ENCODE data around the gene C9orf152.

The C9orf152 gene

DNA sequence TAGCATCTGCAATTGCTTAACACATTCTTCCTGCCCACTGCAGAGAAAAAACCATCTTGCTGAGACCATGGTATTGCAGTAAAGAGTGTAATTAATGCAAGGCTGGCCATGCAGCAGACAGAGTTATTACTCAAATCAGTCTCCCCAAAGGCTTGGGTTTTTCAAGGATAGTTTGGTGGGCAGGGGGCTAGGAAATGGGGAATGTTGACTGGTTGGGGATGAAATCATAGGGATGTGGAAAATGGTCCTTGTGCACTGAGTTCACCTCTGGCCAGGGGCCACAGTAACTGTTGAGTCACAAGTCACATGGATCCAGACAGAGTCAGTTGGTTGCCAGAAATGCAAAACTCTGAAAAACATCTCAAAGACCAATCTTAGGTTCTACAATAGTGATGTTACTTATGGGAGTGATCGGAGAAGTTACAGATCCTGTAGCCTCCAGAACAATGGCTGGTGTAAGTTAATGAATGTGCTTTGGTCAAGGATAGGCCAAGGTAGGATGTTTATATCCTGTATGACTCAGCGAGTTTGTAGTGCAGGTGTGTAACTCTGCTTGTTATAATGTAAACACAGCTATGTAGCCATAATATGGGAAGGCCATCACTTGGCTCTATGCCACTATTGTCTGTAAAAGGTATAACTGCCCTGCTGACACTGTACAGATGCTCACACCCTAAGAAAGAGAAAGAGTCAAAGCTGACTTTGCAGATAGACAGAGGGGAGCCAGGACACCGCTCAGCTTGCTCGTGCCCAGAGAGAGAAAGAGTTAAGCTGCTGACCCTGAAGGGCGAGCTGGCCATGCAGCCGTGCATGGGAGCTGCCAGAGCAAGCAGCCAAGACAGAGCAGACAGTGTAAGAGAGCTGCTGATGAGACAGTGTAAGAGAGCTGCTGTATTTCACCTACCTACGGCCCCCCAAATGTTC, 27.2 kb downstream of the C9orf152 start:
- no peak for DNase-seq (ENCODE audit: low spot score)

DNA sequence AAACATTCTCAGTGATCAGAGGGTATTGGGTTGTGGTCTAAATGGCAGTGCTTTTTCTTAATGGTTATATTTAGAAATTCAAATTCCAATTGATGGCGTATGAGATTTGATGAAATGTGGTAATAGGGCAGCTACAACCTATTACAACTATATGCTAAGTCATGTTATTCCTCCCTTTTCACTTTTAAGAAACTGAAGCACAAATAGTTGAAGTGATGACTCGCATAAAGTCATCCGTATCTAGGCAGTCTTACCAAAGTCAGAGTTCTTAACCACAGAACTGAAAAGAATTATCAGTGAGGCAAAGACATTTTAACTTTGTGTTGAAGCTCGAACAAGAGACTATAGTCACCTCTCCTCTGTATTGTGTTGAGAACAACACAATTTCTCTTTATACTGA, 28.2 kb downstream of the C9orf152 start:
- no peak for DNase-seq (ENCODE audit: low spot score)

DNA sequence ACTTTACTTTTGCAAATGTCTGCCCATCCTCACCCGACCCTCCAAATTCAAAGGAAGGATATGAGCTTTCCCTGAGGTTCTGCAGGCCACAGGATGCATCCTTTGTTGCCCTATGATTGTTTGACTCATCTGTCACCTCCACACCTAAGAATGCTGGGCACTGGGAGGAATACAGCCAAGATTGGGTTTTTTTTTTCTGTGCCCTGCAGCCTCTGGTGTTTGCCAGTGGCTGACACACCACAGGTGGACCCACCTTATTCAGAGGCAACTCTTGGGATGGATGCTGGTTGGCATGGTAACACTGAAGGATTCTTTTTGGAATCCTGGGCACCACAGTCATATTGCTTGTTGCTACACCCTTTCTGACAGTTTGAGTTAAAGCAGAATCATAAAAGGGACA, 29.7 kb downstream of the C9orf152 start:
- DNase-seq (ENCODE audit: low spot score), result no peak

DNA sequence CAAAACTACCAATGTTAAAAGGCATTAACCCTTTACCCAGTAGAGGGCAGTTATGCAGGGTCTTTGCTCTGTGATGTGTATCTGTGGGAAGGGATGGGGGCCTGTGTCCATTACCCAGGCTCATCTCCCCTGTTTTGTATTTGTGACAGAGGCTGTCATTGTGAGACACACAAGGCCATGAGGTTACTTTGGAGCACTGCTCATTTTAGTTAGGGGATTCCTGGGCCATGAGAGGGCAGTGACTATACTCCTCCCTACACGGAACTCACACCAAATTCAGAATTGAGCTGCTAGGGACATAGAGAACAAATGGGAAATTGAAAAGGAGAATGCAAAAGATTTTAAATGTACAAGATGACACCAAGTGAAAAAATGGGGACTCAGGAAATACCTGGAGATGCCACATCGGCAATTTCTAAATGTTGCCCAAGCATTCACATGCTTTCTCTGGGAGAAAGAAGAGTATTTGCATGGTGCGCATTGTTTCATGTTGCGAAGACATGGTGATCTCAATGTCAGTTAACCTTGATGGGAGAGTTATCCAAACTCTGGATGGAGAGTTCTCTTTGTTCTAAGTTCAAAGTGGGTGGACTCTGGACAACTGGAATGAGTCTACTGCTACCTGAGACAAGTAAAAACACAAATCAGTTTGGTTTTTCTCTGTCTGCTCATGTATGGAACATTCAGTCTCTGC, 32.5 kb downstream of the C9orf152 start:
- DNase-seq (ENCODE audit: low spot score), result no peak

DNA sequence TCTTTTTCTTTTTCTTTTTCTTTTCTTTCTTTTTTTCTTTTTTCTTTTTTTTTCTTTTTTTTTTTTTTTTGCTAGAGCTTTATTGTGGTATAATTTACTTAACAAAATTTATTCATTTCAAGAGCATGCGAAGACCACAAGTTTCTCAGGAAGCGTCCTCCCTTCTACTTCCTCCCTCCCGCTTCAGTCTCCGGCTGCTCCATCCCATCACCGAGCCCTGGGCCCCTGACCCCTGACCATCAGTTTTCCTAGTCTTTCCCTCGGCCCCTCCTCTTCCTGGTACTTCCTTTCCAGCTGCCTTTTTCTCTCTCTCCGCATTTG, 34.7 kb downstream of the C9orf152 start:
- no peak for DNase-seq (ENCODE audit: low spot score)

DNA sequence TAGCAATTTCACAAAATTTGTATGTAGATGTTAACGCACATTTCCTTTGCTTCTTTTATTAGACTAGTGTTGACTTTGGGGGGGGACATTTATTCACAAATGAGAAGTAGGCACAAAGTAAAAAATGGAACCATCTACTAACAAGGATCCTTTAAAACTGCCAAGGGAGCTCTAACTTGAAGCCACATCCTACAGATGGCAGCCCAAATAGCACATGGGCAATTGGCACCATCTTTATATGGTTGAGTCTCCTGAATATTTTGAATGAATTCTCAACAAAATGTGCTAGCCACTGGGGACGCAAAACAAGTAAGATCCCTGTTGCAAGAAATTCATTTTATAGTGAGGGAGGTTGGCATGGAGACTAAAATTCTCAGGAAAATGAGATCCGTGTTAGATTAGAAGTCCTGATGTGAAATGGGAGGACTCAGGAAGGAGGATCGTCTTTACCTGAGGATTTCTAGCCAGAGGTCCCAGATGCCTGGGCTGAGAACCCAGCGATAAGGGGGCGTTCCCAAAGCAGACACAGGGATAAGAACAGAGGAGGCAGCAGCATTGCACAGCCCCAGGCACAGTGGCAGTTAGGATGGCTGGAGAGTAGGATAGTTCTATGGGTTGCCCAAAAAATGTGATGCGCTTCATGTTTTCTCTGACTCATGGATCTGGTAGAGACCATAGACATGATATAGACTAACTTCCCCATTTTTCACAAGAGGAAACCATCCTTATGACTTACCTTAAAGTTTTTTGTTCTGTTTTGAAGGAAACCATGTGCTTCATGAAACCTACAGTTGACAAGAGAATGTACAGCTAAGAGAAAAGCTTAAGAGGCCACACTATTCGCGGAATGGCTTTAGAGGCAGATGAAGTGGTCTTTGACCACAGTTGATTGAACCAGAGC, 37.4 kb downstream of the C9orf152 start:
- no peak for DNase-seq (ENCODE audit: low spot score)

DNA sequence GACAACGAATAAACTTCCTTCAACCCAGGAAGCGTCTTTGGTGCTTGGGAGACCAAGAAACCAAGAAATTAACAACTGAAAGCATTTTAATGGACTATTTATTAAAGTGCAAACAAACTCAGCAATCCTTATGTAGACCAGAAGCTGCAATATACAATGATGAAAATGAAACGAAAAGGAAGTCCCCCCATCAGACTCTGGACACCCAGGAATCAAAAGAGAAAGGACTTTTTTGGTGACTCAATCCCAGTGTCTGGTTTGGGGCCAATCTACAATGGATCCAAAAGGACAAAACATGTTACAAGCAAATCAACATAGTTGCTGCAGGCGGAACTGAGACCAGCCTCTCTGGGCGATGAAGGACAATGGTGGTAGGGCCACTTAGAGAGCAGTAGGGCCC, 39.5 kb downstream of the C9orf152 start:
- DNase-seq (ENCODE audit: low spot score), result no peak

DNA sequence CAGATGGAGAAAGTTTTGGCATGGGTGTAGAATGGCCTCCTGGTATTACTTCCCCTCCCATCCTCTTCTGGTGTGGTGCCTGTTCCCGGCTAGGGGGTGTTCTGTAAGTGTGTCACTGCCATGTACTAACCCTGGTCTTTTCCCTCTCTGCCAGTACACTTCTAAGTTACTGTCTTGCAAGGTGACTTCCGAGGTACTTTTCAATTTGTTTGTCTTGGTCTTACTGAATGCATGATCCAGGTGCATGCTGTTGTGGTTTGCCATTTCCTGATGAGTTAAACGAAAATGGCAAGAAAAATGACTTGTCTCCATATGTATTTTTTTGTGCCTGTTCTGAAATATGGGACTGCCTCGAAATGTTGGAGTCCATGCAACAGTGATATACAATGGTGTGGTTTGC, 46.0 kb downstream of the C9orf152 start:
- no peak for DNase-seq (ENCODE audit: low spot score)

DNA sequence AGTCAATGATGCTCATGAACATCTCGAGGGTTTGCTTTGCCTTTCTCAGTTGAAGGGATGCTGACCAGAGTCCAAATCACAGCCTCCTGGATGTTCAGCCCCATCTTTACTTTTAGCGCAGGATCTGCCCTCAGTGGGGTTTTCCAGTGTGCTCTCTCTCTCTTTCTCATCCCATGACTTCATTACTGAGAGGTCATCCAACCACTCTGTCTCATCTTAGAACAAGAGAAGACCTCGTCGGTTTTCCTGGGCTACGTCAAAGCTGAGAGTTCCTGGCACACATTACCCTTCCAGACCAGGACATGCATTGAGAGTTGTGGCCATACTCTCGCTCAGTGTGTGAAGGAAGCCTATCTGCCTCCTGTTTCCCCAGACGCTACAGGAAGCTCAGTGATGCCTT, 47.3 kb downstream of the C9orf152 start:
- no peak for DNase-seq (ENCODE audit: low spot score)

DNA sequence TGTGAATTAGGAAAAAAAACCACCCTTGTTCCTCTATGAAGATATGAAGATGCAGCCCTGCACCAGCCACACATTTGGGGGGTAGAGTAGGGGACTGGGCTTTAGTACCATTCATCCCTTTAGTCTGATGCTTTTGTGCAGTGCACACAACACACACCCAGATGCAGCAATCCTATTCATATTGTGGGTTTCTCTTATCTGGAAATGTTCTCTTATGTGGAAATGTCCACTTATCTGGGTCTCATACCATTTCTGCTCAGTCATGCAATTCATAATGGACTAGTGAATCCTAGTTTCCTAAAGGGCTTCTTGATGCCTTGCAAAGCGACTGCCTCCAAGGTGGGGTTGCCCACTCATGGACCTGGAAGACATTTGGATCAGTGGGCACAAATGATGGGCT, 47.8 kb downstream of the C9orf152 start:
- DNase-seq (ENCODE audit: low spot score), result no peak

DNA sequence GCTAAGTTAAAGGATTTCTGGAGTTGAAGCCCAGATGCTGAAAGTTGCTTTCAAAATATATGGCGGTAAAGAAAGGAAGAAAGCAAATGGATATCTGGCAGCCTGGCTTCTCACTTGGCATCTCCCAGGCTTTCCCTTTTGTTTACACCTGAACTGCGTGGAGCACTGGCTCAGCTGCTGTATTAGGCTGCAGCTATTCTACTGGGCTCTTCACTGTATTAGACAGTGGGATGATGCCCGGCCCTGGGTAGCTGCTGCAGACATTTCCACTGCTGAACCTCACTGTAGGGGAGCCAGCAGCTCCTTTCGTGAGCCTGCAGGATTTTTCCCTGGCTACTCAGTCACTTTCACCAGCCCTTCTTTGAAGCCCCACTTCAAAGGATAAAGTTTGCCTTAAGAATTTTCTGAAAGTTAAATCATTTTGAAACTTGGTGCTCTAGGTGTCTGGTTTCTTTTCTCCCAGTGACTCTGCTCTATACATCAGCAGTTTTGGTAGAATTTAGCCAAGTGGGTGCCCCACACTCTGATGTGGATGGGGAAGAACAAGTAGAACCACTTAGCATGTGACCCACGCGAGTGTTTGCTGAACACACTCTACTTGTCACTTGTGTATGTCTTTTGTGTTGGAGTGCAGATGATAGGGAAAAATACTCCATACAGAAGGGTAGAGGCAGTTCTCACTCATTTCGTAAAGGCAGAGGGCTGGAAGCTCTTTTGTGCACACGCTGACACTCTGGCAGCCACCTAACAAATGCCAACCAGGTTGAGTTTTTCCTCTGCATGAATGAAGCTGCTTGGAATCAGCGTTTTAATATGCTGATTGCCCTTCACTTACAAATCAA, 49.9 kb downstream of the C9orf152 start:
- no peak for DNase-seq (ENCODE audit: low spot score)

DNA sequence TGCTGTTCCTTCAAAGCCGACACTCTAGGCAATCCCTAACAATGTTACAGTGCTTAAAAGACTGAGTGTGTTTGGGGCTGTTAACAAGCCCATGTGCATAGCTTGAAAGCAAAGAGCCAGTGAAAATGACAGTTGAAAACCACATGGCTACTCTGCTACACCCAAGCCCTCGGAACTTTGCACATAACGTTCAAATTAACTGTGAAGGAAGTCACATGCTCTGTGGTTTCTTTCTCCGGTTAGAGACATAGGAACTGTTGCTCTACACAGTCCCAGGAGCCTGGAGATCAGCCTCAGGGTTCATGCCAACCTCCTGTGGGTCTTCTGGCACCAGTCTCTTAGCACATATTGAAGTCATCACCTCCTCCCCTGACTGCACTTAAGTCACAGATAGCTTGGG, 51.1 kb downstream of the C9orf152 start:
- DNase-seq (ENCODE audit: low spot score), result no peak

DNA sequence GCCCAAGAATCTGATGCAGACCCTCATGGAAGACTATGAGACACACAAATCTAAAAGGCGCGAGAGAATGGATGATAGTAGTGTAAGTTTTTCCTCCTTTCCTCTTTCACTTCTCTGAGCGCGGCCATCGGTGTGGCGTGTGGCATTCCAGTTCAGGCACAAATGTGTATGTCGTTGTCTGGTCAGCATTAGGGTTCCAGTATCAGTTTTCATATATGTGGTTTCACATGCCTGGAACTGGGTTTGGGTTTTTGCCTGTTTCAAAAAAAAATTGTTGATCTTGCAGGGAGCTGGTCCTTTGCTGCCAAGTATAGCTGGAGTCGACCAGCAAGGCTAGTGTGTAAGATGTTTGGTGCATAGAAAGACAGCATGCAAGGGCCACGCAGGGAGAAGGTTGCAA, 51.5 kb downstream of the C9orf152 start:
- no peak for DNase-seq (ENCODE audit: low spot score)

DNA sequence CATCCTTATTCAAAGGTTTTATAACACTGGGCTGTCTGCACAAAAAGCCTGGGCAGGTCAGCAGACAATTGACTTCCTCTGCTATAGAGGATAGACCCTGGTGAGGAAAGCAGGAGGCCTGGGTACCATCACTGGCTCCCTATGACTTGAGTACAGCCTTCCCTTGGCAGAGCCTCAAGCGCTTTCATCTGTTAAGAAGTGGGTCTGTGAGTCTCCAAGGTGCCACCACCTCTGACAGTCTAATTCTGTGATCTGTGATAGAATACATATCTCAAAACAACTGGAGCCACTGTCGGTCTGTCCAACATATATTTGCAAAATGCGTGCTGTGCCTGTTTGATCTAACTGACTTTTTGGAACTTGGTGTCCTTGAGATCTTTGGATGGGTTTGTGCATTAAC, 52.2 kb downstream of the C9orf152 start:
- no peak for DNase-seq (ENCODE audit: low spot score)

DNA sequence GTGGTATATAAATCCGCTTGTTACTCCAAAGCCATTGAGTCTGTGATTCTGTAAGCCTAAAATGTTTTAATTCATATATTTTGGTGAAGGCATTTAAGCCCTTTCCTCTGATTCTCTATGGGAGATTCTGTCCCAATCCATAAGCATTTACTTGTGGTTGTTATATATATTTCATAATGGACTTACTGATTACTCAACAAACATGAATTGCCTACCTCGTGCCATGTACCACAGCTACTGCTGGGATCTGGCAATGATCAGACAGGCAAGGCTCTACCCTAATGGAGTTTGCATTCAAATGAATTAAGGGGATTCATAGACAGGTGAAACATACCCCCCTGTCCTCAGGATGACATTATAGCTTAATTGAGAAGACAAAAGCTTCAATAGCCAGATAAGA, 54.5 kb downstream of the C9orf152 start:
- no peak for DNase-seq (ENCODE audit: low spot score)

DNA sequence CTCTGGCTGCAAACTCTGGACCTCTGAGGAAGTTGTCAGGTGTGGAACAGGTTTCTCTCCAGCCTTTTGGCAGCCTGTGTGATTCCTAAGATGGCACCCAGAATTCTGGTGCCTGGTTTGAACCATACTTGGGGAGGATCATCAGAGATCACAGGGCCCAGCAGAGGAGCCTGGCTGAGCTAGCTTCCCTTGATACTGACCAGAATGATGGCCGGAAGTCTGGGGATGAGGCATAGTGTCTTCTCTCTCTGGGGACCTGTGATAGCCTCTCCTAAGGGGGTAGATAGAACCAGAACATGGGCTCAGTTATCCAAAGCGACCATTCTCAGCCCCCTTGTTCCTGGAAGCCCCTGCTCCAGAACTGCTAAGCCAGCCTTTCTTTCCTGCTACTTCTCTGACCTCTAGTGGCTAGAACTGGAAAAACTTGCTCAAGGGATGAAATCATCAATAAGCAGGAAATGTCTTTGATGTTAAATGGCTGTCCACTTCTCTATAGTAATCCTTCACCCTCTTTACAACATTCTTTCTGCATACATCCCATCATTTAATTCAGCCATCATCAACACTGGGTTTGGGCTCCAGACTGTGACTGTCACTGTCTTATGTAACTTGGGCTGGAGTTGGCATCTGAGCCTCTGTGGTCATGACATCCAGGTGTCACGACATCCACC, 55.1 kb downstream of the C9orf152 start:
- DNase-seq (ENCODE audit: low spot score), result peak; percentile 18

All from hematopoietic multipotent progenitor cell treated with erythropoietin and hydrocortisone succinate and interleukin-3 and kit ligand, for 15 days (in vitro differentiated cells).